SH-SY5Y (cell line): ENCODE data around the gene TOM1L2.

ENCODE experiments used
- GATA2 ChIP-seq: IDR thresholded peaks from 2 replicates; pipeline ENCODE4 v1.6.1; 2011; ENCODE audit warnings: mild to moderate bottlenecking, low read depth, low read length
- GATA3 ChIP-seq: IDR thresholded peaks from 2 replicates; pipeline ENCODE4 v1.6.1; 2011; ENCODE audit warnings: low read depth, mild to moderate bottlenecking, low read length, moderate library complexity

Gene TOM1L2

DNA sequence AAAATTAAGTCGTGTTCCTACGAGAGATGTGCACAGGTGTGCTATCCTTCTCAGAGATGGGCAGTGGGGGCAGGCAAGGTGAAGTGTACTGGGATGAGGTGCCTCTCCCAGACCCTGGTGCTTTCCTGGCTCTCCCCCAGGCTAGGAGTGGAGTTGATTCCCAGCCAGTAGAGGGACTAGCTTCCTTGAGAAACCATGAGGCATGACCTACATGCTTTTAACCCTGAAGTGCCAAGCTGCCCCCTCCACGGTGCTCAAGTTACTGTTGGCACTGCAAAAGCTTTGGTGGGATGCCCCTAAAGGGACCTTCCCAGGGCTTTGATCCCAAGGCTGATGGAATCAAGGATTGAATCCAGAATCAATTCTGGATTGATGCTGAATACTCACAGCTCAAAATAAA, 88.4 kb downstream of the TOM1L2 start:
- no peak for TF ChIP-seq GATA3
- no peak for TF ChIP-seq GATA2

DNA sequence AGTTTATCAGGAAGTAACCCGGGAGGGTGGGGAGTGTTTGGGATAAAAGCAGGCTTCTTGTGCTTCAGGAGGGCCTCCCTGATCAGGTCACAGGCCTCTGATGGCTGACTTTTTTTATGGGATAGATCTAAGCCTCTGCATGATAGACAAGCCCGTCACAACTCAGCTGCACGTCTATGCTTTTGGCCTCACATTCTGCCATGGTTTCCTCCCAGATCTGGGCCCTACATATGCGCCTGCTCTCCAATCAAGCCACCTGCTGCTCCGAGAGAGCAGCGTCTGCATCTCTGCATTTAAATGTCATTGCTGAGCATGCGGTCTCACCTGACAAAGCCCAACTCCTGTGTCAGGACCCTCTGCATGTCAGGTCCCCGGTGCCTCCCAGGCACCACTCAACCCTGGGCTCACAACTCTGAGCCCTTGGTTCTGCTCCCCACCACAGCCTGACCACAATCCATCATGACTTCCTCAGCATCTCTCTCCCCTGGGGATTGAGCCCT, 90.1 kb downstream of the TOM1L2 start:
- TF ChIP-seq GATA2 (no peak), GATA3 (no peak)

DNA sequence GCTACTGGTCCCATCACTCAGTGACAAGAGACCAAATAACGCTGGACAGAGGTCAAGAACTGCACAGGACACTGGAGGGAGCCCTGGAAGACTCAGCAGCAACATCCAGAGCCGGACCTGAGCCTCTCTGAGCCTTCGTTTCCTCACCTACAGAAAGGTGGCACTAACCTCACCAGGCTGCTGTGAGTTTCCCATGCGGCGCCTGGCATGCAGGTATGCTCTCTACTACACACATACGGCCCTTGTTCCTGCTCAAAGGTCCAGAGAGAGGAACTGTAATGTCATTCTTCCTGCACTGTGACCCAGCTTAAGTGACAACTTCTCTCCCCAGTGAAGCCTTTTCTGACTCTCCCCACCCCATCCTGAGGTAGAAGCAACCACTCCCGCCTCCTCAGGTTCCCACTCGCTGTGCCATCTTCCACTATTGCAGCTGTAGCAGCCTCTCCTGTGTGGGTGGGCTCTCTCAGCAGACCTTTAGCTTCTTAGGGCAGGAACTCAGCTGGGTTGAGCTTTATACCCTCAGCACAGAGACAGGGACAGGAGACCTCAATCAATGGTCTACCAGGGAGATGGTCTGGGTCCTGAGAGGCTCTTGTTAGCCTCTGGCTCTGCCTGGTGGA, 91.5 kb downstream of the TOM1L2 start:
- no peak for TF ChIP-seq GATA2
- TF ChIP-seq GATA3, result no peak

GRCh38 chr17:17877529-17878358, 94.5 kb downstream of the TOM1L2 start:
- TF ChIP-seq GATA3, result no peak
- peak; percentile 78 for TF ChIP-seq GATA2

- TF ChIP-seq GATA3, result no peak
Observed at GRCh38 chr17:17876959-17877528, 95.2 kb downstream of the TOM1L2 start.

GRCh38 chr17:17874478-17874877, 97.7 kb downstream of the TOM1L2 start:
- TF ChIP-seq GATA2 (no peak), GATA3 (no peak)

DNA sequence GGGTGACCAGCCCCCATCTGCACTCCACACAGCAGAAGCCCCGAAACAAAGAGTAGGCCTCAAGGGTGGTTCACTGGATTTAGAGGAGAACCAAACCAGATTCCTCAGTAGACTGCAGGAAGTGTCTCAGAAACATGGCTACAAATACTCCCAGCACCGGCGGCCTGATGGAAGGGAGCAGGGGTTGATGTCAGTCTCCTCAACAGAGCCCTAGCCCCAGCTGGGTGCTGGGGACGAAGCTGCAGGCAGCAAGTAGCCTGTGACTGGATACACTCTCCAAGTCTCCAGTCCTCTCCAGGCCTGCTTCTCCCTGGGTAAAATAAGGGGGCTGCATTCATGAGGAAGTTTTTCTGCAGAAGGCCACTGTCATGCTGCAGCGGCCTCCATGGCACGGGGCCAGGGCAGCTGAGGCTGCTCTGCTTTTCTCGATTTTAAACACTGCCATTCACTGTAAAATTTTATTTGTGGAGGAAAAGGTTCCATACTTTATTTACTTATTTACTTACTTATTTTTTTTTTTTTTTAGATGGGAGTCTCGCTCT, 98.7 kb downstream of the TOM1L2 start:
- TF ChIP-seq GATA3, result no peak
- TF ChIP-seq GATA2, result no peak

DNA sequence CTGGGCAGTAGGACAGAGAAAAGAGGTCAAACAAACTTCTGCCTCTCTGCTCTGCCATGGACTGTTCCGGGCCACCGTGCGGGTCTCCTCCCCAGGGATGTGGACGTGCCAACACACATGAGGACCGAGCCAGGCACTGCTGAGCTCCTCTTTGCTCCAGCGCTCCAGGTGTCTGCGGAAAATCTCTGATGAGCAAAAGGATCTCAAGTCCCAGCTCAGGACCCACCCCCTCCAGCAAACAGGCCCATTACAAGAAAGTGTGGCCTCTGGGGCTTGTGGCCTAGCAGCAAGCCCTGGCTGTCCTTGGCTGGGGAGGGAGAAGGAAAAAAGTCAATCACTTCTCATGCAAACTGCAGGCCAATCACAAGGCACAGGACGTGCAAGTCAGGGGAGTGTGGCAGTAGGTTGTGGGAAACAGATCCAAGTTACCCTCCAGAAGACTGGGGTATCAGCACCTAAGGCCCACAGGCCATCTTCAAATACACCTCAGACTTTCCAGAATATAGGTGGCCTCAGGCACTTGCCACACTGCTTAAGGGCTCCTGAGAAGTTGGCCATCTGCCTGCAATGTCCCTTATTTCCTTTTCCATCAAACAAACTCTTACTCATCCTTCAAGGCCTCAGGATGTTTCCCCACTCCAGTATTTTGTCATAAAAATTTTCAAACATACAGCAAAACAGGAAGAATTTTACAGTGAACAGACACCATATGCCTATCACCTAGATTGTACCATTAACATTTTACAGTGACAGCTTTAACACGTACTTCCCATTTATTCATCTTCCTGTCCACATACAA, 99.5 kb downstream of the TOM1L2 start:
- TF ChIP-seq GATA2 (no peak), GATA3 (no peak)

DNA sequence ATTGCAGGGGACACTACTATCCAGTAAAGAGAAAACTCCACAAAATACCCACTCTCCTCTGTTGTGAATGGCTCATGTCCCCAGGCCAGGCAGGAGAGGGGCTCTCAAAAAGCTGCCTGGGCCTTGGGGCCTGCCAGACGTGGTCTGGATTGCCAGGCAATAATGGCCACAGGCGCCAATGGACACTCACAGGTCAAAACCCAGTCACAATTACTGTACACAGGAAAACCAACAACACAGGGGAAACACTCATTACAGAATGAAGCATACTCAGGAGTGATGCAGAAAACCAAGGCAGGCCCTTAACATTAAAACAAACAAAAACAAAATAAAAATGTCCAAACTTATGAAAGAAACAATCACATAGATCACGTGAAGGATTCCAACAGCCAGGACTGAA, 100.3 kb downstream of the TOM1L2 start:
- no peak for TF ChIP-seq GATA3
- TF ChIP-seq GATA2, result no peak

- no peak for TF ChIP-seq GATA3
Observed at GRCh38 chr17:17870247-17870646, 102.0 kb downstream of the TOM1L2 start.

DNA sequence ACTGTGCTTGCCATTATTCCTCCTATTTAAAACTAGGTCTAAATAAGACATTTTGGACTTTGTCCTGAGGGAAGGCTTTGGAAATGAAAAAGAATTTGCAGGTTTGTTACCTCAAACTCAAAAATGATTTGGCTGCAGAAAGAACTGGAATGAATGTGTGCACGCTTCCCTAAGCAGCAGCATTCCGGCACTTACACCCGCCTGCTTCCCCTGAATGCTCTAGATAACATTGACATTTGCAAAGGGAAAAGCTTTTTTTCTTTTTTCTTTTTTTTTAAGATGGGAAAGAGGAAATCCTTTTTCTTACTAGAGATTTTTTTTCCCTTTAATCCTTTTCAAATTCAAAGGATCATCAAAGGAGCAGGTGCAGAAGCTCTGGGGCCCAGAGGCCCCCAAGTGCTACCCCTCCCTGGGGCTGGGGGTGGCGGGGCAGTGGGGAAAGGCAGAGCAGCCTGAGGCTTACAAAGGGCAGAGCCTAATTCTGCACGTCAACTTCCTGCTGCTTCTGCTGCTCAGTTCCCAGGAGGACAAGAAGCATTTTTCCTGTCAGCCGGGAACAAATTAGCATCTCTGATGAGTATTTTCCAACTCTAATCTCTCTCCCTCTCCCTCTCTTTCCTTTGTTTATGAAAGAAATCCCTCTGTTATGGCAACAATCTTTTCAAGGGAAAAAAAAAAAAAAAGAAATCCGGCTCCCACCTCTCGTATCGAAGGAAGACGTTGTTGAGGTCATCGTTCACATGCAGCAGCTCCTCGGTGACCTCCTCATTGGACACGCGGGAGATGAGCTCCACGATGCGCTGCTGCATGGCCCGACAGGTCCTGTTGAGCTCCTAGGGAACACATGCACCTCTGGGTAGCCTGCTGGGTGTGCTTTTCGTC, 103.3 kb downstream of the TOM1L2 start:
- TF ChIP-seq GATA2 (no peak), GATA3 (no peak)

- TF ChIP-seq GATA2 (no peak), GATA3 (no peak)
Observed at GRCh38 chr17:17866897-17867296, 105.3 kb downstream of the TOM1L2 start.

- TF ChIP-seq GATA2 (no peak), GATA3 (no peak)
Observed at GRCh38 chr17:17866425-17866824, 105.8 kb downstream of the TOM1L2 start.

DNA sequence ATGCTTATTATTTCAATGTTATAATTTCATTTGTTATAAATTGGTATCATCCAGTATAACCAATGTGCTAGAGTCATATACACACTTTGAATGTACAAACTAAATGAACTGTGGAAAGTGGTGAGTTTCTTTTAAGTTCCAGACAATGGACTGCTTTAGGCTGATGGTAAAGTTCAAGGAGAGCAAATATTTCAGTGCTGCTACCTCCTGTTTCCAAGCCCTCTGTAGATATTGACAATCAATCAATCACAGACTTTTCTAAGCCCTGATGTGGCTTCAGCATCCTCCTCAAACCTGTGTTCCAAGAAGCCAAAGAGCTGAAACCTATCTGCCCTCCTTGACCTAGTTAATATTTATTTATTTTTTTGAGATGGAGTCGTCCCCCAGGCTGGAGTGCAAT, 107.2 kb downstream of the TOM1L2 start:
- TF ChIP-seq GATA3, result no peak
- TF ChIP-seq GATA2, result no peak
